PFSK-1 (cell line): Measurements from ENCODE around the gene KCTD16.

Source experiments
- FOXP2 ChIP-seq: optimal IDR thresholded peaks from 2 replicates; pipeline ENCODE3; 2011; ENCODE audit warnings: borderline replicate concordance, control low read depth, inconsistent platforms; ENCODE audit not compliant: insufficient read depth; ENCODE audit errors: extremely low read length, extremely low read depth
- POLR2AphosphoS5 ChIP-seq: IDR thresholded peaks from 2 replicates; pipeline ENCODE4 v1.6.1; 2012; ENCODE audit warnings: low read depth, mild to moderate bottlenecking, control low read depth, low read length, moderate library complexity
- SIN3A ChIP-seq: IDR thresholded peaks from 2 replicates; pipeline ENCODE4 v1.6.1; 2012; ENCODE audit warnings: mild to moderate bottlenecking, low read length, moderate library complexity, borderline replicate concordance; ENCODE audit not compliant: insufficient read depth
- TAF1 ChIP-seq: IDR thresholded peaks from 2 replicates; pipeline ENCODE4 v1.6.1; 2012; ENCODE audit warnings: low read length, control low read depth, borderline replicate concordance; ENCODE audit not compliant: insufficient read depth
- TF ChIP-seq, protein P1 (sequence below), 2 experiments: IDR thresholded peaks; 2 replicates each; pipeline versions ENCODE4 v1.6.1 to v1.8.0; 2011 to 2012; ENCODE audit warnings: low read depth in 2 of 2, low read length in 2 of 2, control low read depth in 1 of 2, inconsistent platforms in 1 of 2, mild to moderate bottlenecking in 1 of 2, moderate library complexity in 1 of 2; ENCODE audit not compliant: insufficient read depth in 1 of 2

DNA sequence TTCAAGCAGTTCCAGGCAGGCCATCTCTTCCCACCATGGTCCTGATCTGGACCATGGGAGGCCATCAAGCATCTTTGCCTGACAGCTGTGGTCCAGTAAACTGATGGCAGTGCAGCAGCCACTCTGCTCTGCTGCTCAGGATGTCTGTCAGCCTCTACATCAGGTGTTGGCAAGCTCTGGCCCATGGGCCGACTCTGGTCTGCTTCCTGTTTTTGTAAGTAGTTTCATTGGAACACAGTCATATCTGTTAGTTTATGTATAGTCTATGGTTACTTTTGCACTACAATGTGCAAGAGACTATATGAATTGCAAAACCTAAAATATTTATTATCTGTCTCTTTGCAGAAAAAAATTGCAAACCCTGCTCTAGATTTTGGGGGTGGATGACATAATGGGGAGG lies 225.0 kb downstream of the KCTD16 start:
- TF ChIP-seq POLR2AphosphoS5: no peak
- no peak for TF ChIP-seq SIN3A
- no peak for TF ChIP-seq FOXP2
- TF ChIP-seq, protein P1, sequence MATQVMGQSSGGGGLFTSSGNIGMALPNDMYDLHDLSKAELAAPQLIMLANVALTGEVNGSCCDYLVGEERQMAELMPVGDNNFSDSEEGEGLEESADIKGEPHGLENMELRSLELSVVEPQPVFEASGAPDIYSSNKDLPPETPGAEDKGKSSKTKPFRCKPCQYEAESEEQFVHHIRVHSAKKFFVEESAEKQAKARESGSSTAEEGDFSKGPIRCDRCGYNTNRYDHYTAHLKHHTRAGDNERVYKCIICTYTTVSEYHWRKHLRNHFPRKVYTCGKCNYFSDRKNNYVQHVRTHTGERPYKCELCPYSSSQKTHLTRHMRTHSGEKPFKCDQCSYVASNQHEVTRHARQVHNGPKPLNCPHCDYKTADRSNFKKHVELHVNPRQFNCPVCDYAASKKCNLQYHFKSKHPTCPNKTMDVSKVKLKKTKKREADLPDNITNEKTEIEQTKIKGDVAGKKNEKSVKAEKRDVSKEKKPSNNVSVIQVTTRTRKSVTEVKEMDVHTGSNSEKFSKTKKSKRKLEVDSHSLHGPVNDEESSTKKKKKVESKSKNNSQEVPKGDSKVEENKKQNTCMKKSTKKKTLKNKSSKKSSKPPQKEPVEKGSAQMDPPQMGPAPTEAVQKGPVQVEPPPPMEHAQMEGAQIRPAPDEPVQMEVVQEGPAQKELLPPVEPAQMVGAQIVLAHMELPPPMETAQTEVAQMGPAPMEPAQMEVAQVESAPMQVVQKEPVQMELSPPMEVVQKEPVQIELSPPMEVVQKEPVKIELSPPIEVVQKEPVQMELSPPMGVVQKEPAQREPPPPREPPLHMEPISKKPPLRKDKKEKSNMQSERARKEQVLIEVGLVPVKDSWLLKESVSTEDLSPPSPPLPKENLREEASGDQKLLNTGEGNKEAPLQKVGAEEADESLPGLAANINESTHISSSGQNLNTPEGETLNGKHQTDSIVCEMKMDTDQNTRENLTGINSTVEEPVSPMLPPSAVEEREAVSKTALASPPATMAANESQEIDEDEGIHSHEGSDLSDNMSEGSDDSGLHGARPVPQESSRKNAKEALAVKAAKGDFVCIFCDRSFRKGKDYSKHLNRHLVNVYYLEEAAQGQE (IDR thresholded peaks at IDR 0.05; ENCODE audit: insufficient read depth in 1 of 2, low read depth in 2 of 2, low read length in 2 of 2): no peak
- no peak for TF ChIP-seq TAF1
